ENCODE data around the gene ACIN1. TPM values are rescaled to one million over a fixed set of nuclear protein-coding genes. Genes with fewer than 3 reads are reported as not detected.
"Not testable (repeated sequence)": the region's sequence is repeated elsewhere in the genome, so short reads cannot be mapped to it uniquely, and the experiment has no call there.

ACIN1 gene
- polyA plus RNA-seq, 3 donors = 43.6 to 81.4 (median 79.3) TPM

GRCh38 chr14:23112359-23113178 lies 17.6 kb upstream of the ACIN1 start:
- no peak overlapping the region for H3K27ac ChIP-seq (ENCODE audit: low read depth, low read length)
- WGBS, 3 donors = 36 to 52% (median 38%) methylated on average over 12 of the region's 12 CpGs

DNA sequence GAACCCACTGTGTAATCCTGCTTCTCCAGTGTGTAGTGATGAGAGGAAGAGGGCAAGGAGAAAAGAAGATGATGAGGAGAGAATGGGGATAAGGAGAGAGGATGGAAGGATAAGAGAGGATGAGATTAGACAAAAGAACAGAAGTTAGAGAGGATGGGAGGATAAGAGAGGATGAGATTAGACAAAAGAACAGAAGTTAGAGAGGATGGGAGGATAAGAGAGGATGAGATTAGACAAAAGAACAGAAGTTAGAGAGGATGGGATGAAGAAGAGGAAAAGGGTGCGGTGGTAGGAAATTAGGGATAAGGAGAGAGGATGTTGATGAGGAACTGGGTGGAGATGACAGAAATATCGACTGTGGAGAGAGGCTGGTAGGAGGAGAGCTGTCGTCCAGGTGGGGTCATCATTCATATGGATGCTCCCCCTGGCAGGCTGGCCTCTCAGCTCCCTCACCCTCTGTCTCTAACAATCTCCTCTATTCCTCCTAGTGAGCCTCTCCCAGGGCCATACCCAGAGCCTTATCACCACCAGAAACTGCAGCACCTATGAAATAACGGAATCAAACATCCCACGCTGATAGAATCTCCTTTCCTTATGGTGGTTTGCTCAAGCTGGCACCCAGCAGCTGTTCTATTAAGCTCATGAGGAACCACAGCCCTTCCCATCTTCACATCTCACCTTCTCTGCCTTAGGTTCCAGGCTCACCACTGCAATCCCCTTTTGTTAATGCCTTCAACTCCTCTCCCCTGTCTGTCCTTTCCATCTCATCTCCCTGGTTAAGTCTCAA lies 15.8 kb upstream of the ACIN1 start:
- no peak overlapping the region for H3K27ac ChIP-seq (ENCODE audit: low read depth, low read length)
- 37 to 48% (median 44%) methylated on average over 5 of the region's 5 CpGs for WGBS, 3 donors

- no peak overlapping the region for H3K27ac ChIP-seq (ENCODE audit: low read depth, low read length)
- 86 to 90% (median 89%) methylated on average over 1 of the region's 1 CpG for WGBS, 3 donors
These were observed 14.8 kb upstream of the ACIN1 start for GRCh38 chr14:23109769-23110168.

DNA sequence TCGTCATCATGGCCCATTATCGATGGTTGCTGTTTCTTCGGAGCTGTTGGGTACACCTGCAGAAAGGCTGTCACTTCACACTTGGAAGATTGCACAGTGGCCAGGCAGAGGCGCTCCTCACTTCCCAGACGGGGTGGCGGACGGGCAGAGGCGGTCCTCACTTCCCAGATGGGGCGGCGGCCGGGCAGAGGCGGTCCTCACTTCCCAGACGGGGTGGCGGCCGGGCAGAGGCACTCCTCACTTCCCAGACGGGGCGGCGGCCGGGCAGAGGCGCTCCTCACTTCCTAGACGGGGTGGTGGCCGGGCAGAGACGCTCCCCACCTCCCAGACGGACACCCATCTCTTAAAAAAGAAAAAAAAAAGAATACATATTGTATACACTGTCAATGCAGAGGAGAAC lies 13.2 kb upstream of the ACIN1 start:
- 92 to 94% (median 94%) methylated on average over 24 of the region's 24 CpGs for WGBS, 3 donors
- H3K27ac ChIP-seq (ENCODE audit: low read depth, low read length) = not testable (repeated sequence)

DNA sequence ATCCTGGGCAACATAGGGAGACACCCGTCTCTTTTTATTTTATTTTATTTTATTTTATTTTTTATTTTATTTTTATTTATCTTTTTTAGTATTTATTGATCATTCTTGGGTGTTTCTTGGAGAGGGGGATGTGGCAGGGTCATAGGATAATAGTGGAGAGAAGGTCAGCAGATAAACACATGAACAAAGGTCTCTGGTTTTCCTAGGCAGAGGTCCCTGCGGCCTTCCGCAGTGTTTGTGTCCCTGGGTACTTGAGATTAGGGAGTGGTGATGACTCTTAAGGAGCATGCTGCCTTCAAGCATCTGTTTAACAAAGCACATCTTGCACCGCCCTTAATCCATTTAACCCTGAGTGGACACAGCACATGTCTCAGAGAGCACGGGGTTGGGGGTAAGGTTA lies 12.7 kb upstream of the ACIN1 start:
- 84 to 91% (median 86%) methylated on average over 1 to 3 of the region's 5 CpGs for WGBS, 3 donors
- H3K27ac ChIP-seq (ENCODE audit: low read depth, low read length) = not testable (repeated sequence)

GRCh38 chr14:23106747-23107045 lies 11.8 kb upstream of the ACIN1 start:
- H3K27ac ChIP-seq (ENCODE audit: low read depth, low read length) = no peak overlapping the region

DNA sequence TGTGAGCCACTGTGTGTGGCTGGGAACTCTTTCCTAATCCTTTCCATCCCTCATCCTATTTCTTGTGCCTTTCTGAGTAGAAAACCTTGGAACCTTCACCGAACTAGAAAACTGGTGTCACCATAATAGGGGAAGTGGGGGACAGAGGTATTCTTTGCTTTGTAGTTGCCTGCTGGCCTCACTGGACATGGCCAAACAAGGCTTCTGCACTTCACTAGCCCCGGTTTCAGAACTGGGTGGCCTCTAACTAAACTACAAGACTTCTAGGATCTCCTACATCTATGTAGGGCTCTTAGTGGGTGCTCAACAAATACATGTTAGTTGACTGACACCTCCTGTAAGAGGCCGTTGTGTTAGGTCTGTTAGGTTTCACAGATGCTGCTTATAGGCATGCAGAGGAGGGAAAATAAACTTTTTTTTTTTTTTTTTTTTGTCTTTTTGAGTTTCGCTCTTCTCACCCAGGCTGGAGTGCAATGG lies 10.4 kb upstream of the ACIN1 start:
- WGBS, 3 donors = 85 to 89% (median 86%) methylated on average over 4 of the region's 4 CpGs
- H3K27ac ChIP-seq (ENCODE audit: low read depth, low read length) = no peak overlapping the region

GRCh38 chr14:23104591-23105347 lies 9.8 kb upstream of the ACIN1 start, which contains the start of gene CIROP:
Gene CIROP (minus strand): TSS chr14:23104989. CDS start chr14:23104920, 69 bp downstream.
- H3K27ac ChIP-seq (ENCODE audit: low read depth, low read length) = no peak within 1 kb of the TSS
- 61 to 72% (median 71%) methylated on average over 11 of the region's 11 CpGs for WGBS, 3 donors

- H3K27ac ChIP-seq (ENCODE audit: low read depth, low read length) = no peak overlapping the region
- 75 to 88% (median 87%) methylated on average over 6 of the region's 6 CpGs for WGBS, 3 donors
These were observed 9.2 kb upstream of the ACIN1 start for GRCh38 chr14:23104070-23104590.

DNA sequence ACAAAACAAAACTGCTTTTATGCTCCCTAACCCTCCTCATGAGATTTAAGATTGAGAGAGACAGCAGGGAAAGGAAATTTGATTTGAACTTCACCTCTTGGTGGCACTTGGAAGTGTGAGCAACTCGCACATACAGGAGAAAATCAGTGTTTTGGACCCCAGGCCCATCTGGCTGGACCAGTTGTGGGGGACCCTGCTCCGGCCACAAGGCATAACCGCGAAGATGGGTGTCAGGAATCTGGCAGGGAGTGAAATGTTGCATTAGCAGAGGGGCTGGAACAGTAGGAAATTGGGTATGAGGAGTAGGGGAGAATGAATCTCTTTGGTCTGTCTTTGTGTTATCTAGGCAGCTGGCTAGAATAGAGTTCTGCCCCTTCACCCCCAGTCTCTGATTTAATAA lies 8.6 kb upstream of the ACIN1 start:
- no peak overlapping the region for H3K27ac ChIP-seq (ENCODE audit: low read depth, low read length)
- WGBS, 3 donors = 84 to 94% (median 92%) methylated on average over 4 of the region's 4 CpGs

DNA sequence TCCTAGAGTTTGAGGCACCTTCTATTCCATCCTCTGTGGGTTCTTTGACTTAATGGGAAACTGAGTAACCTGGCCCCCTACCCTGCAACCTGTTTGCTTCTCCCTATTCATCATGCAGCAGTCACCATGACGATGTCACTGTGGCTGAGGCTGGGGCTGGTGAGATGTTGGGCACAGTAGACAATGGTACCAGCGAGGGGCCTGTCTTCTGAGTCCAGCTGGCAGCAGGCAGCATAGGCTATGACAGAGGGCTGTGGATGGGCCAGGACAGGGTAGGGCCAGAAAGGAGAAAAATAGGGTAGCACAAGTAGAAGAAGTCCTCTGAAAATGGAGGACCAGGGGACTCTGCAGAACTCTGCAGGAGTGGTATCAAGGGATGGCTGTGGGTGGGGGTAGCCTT lies 7.9 kb upstream of the ACIN1 start:
- WGBS, 3 donors = 79 to 95% (median 95%) methylated on average over 2 of the region's 2 CpGs
- no peak overlapping the region for H3K27ac ChIP-seq (ENCODE audit: low read depth, low read length)

- WGBS, 3 donors = 64 to 83% (median 66%) methylated on average over 10 of the region's 10 CpGs
- no peak overlapping the region for H3K27ac ChIP-seq (ENCODE audit: low read depth, low read length)
These were observed 7.2 kb upstream of the ACIN1 start for GRCh38 chr14:23101986-23102625.

GRCh38 chr14:23101213-23101970 lies 6.5 kb upstream of the ACIN1 start:
- H3K27ac ChIP-seq (ENCODE audit: low read depth, low read length) = no peak overlapping the region
- WGBS, 3 donors = 84 to 86% (median 85%) methylated on average over 6 of the region's 6 CpGs

GRCh38 chr14:23099212-23099861 lies 4.4 kb upstream of the ACIN1 start:
- WGBS, 3 donors = 58 to 86% (median 83%) methylated on average over 10 of the region's 10 CpGs
- no peak overlapping the region for H3K27ac ChIP-seq (ENCODE audit: low read depth, low read length)

DNA sequence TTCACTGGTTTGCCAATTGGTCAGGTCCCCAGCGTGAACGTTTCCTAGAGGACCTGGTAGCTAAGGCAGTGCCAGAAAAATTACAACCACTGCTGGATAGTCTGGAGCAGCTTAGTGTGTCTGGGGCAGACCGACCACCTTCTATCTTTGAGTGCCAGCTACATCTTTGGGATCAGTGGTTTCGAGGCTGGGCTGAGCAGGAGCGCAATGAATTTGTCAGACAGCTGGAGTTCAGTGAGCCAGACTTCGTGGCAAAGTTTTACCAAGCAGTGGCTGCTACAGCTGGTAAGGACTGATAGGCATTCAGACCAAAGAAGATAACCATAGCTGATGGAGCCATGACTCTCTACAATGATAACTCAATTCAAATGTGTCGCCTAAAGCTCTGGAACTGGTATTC lies 2.9 kb upstream of the ACIN1 start:
- 75 to 83% (median 79%) methylated on average over 7 of the region's 7 CpGs for WGBS, 3 donors
- H3K27ac ChIP-seq (ENCODE audit: low read depth, low read length) = no peak overlapping the region

DNA sequence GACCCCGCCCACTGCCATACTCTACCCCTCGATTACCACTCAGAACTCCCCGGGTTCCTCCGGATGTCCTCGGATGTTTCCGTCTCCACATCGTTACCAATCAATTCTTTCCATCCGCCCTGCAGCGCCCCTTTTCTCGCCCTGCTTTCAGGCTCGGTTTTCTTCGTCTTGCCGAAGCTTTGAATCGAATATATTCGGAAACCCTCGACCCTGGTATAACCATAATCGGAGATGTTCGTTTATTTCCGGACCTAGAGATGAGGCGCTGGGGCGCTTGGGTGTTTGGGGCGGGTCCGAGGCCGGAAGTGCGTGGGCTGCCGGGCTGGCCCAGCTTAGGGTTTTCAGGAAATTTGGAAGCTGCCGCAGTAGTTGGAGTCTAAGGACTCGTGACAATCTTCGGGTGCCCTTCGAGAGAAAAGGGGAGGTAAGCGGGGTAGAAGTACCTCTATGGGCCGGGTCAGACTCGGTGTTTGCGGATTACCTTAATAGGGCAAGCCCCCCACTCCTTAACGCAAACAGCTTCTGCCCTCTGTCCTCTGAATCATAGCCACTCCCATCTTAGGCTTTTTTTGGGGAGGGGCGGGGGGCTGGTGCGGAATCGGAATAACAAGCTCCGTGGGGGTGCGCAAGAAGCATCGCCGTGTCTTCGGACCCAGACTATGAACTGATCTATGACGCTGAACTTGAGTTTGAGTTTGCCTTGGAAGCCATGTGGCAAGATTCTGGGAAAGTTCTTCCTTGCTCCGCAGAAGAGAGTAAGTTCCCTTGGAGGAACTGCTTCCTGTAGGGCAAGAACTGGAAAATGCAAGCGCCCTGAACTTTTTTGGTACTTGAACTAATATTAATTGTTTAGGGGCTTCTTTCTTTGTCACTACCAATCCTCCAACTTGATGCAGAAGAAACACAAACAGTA lies 516 bp upstream of the ACIN1 start, which contains the start of gene C14orf119:
C14orf119 (plus strand) TSS at position 310 of the 913 bp plus-strand sequence. CDS start 2,154 bp downstream, outside the sequence.
- H3K27ac ChIP-seq (ENCODE audit: low read depth, low read length) = peak within 1 kb of the TSS; percentile 76
- 0 to 1% (median 0%) methylated on average over 46 of the region's 46 CpGs for WGBS, 3 donors
